HTERT RPE-1 (cell line): Measurements from ENCODE around the gene PRKCSH.
"Not testable (repeated sequence)": the region's sequence is repeated elsewhere in the genome, so short reads cannot be mapped to it uniquely, and the experiment has no call there.

Experiments used
- in situ Hi-C: fragments of 300-500 bp; cut with MboI; formaldehyde crosslinking; loops from 4 replicates; pipeline ENCODE4 v1.14.3; 2020; ENCODE audit warnings: low sequenced_read_pairs

The PRKCSH gene

DNA sequence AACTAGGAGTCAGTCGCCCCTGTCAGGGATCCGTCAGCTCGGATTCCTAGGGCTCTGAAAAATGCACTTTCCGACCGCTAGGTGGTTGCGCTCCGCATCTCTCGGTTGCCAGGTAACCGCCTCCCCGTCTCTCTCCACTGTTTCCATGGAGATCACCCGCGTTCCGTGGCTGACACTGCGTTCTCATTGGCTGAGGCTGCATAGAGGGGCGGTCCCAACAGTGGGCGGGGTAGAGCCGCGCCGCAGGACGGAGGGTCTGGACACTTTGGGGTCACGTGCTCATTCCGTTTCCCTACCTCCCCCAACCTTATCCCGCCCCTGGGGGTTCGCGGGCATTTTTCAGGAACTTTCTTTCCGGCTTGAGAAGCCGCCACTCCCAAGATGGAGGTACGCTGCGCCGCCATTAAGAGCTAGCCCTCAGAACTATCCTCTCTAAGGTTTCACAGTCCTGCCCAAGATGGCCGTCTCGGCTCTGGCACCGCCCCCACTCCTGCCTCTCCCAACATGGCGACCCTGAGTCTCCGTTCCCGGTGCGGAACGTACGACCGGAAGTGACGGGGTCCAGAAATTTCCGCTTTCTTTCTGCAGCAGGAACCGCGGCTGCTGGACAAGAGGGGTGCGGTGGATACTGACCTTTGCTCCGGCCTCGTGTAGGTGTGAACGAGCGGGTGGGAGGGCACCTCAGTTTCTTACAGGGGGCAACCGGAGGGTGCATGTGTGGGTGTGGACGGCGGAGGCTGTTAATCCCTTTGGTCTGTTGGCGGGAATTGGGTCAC, at the start of gene PRKCSH, which contains the start of gene ODAD3:
TSS of gene PRKCSH (plus strand) at position 579 of the 776 bp plus-strand sequence. CDS start 483 bp downstream, outside the sequence.
TSS of gene ODAD3 (minus strand) at position 65 of the 776 bp plus-strand sequence. CDS start 105 bp downstream, outside the sequence.
- in situ Hi-C loops, result no loop called here

GRCh38 chr19:11387162-11388034, 48.0 kb upstream of the PRKCSH start:
- in situ Hi-C loops, result no loop called here

DNA sequence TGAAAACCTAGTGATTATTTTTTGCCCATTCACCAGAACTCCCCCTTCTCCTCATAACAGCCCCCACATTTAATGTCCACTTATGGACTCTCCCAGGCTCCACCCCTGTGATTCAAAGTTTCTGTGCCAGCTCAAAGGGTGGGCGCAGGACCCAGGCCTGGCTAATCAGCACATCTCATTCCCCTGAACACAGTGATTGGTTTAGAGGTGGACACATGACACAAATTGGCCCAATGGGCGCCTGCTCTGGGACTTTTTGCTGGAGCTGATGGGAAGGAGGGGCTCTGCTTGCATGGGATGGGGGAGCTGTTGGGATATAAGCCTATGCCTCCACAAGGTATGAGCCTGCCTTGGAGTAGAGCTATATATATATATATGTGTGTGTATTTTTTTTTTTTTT, 45.1 kb upstream of the PRKCSH start:
- in situ Hi-C loops, result no loop called here

DNA sequence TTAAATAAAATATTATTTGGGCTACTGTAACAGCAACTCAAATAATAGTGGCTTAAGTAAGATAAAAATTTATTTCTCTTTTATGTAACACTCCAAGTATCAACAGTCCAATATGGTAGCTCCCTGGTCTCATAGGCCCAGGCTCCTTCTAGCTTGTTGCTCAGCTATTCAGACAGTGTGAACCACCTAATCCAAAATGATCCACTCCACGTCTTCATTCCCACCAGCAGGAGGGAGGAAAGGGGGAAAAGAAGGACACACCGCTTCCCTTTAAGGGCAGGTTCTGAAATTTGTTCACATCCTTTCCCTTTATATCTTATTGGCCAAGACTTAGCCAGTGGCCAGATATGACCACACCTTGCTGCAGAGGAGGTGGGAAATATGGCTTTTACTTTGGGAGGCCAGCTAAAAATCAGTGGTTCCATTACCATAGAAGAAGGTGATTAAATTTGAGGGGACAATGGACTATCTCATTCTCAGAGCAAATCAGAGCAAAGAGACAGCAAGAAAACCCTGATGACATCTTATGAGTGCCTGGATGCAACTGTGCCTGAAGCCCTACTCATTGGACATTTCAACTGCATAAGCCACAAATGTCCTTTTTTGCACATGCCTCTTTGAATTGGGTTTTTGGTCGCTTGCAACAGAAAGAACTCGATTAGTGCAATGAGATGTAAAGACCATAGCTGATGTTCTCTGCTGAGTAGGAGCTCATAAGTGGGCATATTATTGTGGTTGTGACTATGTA, 44.3 kb upstream of the PRKCSH start:
- in situ Hi-C loops, result no loop called here

GRCh38 chr19:11397089-11397610, 38.3 kb upstream of the PRKCSH start:
- in situ Hi-C loops, result no loop called here

DNA sequence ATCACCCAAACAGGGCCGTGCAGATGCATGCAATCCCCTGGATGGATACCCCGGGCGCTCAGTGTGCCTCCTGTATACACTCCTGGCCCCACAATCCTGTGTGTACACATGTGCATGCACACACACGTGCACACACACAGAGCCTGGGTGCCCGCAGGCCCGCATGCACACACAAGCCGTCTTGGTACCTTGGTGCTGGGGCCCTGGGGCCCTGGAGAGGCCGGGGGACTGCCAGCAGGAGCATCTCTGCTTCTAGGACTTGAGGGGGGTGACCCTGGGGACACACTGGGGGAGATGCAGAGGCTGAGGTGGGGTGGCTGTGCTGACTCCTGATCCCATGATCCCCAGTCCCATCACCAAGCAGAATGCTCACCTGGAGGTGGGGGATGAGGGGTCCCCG, 35.8 kb upstream of the PRKCSH start:
- in situ Hi-C loops, result no loop called here

GRCh38 chr19:11400798-11401197, 34.6 kb upstream of the PRKCSH start:
- in situ Hi-C loops, result no loop called here

- in situ Hi-C loops, result no loop called here
Measured at GRCh38 chr19:11401808-11402543, 33.5 kb upstream of the PRKCSH start.

DNA sequence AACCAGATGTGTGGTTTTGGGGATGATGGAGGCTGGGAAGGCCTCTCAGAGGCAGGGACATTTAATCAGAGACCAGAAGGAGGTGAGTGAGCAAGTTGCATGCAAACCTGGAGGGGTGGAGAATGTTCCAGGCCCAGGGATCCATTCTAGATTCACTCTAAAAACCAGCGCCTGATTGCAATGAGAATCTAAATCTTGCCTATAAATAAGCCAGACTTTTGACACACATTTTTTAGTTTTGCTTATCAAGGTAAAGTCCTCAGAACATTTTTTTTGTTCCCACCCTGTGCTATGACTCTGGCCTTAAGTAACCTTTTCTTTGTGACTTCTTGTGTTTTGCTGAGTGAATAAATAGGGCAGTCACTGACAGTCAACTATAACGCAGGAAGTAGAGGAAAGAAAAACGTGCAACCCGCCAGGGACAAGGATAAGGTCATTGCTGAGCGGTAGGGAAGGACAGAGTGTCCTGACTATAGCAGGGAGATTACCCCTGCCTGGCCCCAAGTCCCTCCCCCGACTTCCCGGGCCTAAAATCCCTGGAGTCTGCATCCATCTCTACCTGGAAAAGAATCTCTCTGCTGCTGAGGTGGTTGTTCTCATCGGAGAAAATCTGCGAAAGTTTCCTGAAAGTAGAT, 30.7 kb upstream of the PRKCSH start:
- in situ Hi-C loops, result no loop called here

GRCh38 chr19:11405846-11406643, 29.4 kb upstream of the PRKCSH start:
- in situ Hi-C loops, result no loop called here

GRCh38 chr19:11406703-11407236, 28.7 kb upstream of the PRKCSH start:
- in situ Hi-C loops, result not testable (repeated sequence)

GRCh38 chr19:11408591-11408990, 26.8 kb upstream of the PRKCSH start:
- in situ Hi-C loops, result no loop called here

GRCh38 chr19:11410682-11411081, 24.8 kb upstream of the PRKCSH start:
- in situ Hi-C loops, result no loop called here

- in situ Hi-C loops, result no loop called here
Measured at GRCh38 chr19:11414544-11414943, 20.9 kb upstream of the PRKCSH start.

DNA sequence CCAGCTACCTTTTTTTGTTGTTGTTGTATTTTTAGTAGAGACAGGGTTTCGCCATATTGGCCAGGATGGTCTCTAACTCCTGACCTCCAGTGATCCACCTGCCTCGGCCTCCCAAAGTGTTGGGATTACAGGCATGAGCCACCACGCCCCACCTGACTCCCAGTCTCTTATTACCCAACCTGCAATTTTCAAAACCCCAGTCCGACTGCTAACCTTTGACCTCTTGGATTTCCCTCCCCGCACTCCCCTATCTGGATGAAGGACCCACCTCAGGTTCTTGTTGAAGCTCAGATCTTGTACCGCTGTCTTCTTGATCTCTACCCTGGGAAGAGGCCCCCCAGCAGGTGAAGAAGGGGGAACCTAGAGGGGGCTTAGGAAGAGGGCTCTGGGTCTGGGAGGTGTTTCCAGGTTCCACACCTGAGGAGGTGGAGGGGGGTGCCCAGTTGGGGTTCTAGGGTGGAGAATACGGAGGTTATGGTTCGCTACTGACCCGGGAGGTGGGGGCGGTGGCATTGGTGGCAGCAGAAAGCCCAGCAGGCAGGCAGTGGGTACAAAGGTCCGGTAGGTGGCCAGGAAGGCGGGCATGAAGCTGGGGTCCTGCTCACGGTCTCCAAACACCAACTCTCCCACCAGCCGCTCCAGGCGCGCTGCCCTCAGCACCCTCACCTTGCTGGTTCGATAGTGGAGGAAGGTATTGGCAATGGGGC, 18.9 kb upstream of the PRKCSH start:
- in situ Hi-C loops, result no loop called here

DNA sequence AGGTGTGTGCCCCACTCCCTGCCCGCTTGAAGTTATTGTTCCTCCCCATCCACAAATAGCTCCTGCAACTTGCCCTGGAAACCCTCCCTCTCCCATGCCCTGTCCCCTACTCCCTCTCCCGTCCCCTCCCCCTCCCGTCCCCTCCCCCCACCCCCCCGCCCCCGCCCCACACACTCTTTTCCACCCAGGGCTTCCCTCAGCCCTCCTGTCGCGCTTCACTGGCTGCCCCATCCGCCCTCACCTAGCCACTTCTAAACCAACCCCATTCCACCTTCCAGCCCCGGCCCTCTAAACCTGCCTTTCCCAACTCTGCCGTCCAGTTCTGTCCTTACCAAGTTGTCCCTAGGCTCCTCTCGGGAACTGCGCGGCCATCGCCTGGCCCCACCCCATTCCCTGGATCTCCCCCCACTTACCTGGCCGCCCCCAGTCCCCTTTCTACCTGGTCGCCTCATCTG, 17.3 kb upstream of the PRKCSH start:
- in situ Hi-C loops, result no loop called here

GRCh38 chr19:11418549-11419506, 16.6 kb upstream of the PRKCSH start, which contains the start of gene RGL3:
TSS of gene RGL3 (minus strand) at chr19:11419314. CDS start at chr19:11419278, 36 bp downstream.
- in situ Hi-C loops, result no loop called here
